Measurements from ENCODE around the gene CAND2.

DNA sequence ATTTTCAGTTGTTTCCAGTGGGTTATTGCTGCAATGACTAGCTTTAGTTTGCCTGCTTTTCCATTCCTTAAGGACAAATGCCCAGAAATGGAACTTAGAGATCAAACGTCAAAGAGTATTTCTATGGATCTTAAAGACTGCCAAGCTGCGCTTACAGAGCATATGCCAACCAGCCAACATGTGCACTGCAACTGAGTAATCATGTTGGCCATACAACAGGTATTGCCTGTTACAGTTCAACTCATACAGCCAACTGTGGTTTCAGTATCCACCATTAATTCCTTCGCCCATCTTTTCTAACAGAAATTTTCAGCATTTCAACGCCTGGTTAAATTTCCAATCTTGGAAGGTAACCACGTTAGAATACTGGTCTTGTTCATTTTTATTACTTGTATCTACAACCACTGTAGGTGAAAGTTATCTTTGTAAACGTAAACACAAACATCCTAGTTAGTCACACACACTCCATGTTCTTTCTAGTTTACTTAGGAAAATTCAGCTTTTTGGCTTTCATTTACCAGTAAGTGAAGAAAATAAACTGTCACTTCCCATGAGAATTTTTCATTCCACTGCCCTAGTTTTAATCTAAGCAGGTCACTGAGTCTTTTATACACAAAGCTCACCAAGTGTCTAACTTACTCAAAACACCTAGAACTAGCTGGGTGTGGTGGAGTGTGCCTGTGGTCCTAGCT is 41.0 kb downstream of the CAND2 start:
- TF ChIP-seq POLR2A (IDR thresholded peaks at IDR 0.05; ENCODE audit: low read depth, low read length) (no peak), TAF1 (IDR thresholded peaks at IDR 0.05; ENCODE audit: low read depth, low read length) (no peak), POU2F2 (IDR thresholded peaks at IDR 0.05; ENCODE audit: low read depth, low read length) (no peak), POLR2AphosphoS5 (IDR thresholded peaks at IDR 0.05; ENCODE audit: low read depth, low read length) (no peak), PAX5 (IDR thresholded peaks at IDR 0.05; ENCODE audit: insufficient read depth, low read length, severe bottlenecking) (no peak), SPI1 (IDR thresholded peaks at IDR 0.05; ENCODE audit: low read depth, low read length) (no peak)
